ENCODE results near the gene EFCC1.

Gene EFCC1

GRCh38 chr3:129054605-129055104 lies 53.6 kb downstream of the EFCC1 start:
- Histone ChIP-seq H3K4me1 (ENCODE audit: control insufficient read depth, low read length) (peaks cover 7% of the 10 kb centered on the region), H3K9me3 (ENCODE audit: control insufficient read depth, insufficient read depth, low read length) (no peaks in the 10 kb centered on the region), H3F3A (ENCODE audit: control insufficient read depth, insufficient read depth) (no peaks in the 10 kb centered on the region), H3K27me3 (ENCODE audit: control insufficient read depth, low read length) (peaks cover 5% of the 10 kb centered on the region; the same call in 1 of the 2 replicates), H3K27ac (ENCODE audit: low read depth, low read length) (no peak overlapping the region), H3K36me3 (ENCODE audit: control insufficient read depth, low read length) (no peaks in the 10 kb centered on the region), H3K79me2 (ENCODE audit: control insufficient read depth, low read length) (no peaks in the 10 kb centered on the region), H3K9me2 (replicated peaks; ENCODE audit: control insufficient read depth, low read length) (no peaks in the 10 kb centered on the region), H3K4me2 (ENCODE audit: low read length) (no peak overlapping the region), H3K4me3 (ENCODE audit: low read length) (no peak overlapping the region), H4K20me1 (ENCODE audit: control insufficient read depth, insufficient read depth, low read depth, low read length) (no peaks in the 10 kb centered on the region)
- no peak for TF ChIP-seq CTCF (IDR thresholded peaks at IDR 0.05; ENCODE audit: low read depth, low read length, poor library complexity, severe bottlenecking)
- no peak for TF ChIP-seq EZH2phosphoT487 (IDR thresholded peaks at IDR 0.05; ENCODE audit: borderline replicate concordance, low read length)

- Histone ChIP-seq H4K20me1 (ENCODE audit: control insufficient read depth, insufficient read depth, low read depth, low read length) (no peaks in the 10 kb centered on the region), H3K9me2 (replicated peaks; ENCODE audit: control insufficient read depth, low read length) (no peaks in the 10 kb centered on the region), H3F3A (ENCODE audit: control insufficient read depth, insufficient read depth) (no peaks in the 10 kb centered on the region), H3K4me2 (ENCODE audit: low read length) (no peak overlapping the region), H3K9me3 (ENCODE audit: control insufficient read depth, insufficient read depth, low read length) (no peaks in the 10 kb centered on the region), H3K79me2 (ENCODE audit: control insufficient read depth, low read length) (no peaks in the 10 kb centered on the region), H3K27me3 (ENCODE audit: control insufficient read depth, low read length) (peaks cover 5% of the 10 kb centered on the region; the same call in 1 of the 2 replicates), H3K36me3 (ENCODE audit: control insufficient read depth, low read length) (no peaks in the 10 kb centered on the region), H3K4me3 (ENCODE audit: low read length) (no peak overlapping the region), H3K27ac (ENCODE audit: low read depth, low read length) (no peak overlapping the region), H3K4me1 (ENCODE audit: control insufficient read depth, low read length) (peaks cover 20% of the 10 kb centered on the region)
- TF ChIP-seq EZH2phosphoT487 (IDR thresholded peaks at IDR 0.05; ENCODE audit: borderline replicate concordance, low read length) (no peak), CTCF (IDR thresholded peaks at IDR 0.05; ENCODE audit: low read depth, low read length, poor library complexity, severe bottlenecking) (no peak)
These were observed 55.5 kb downstream of the EFCC1 start for GRCh38 chr3:129056451-129057173.

DNA sequence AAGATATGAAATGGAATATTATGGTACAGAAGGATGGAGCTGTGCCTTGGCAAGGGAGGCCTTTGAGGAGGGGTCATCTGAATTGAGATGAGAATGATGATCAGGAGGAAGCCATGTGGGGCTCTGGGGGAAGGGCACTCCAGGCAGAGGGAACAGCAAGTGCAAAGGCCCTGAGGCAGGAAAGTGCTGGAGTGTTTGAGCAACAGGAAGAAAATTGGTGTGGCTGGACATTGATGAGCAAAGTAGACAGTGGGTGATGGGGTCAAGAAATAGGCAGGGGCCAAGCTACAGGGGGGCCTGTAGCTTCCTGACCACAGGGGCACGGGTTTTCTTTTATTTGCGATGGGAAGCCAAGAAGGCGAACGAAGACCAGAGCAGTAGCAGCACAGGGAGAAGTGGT lies 56.1 kb downstream of the EFCC1 start:
- Histone ChIP-seq H3K4me1 (ENCODE audit: control insufficient read depth, low read length) (peaks cover 20% of the 10 kb centered on the region), H4K20me1 (ENCODE audit: control insufficient read depth, insufficient read depth, low read depth, low read length) (no peaks in the 10 kb centered on the region), H3K4me2 (ENCODE audit: low read length) (no peak overlapping the region), H3K79me2 (ENCODE audit: control insufficient read depth, low read length) (no peaks in the 10 kb centered on the region), H3K9me3 (ENCODE audit: control insufficient read depth, insufficient read depth, low read length) (no peaks in the 10 kb centered on the region), H3K4me3 (ENCODE audit: low read length) (no peak overlapping the region), H3K27me3 (ENCODE audit: control insufficient read depth, low read length) (peaks cover 5% of the 10 kb centered on the region; the same call in 1 of the 2 replicates), H3F3A (ENCODE audit: control insufficient read depth, insufficient read depth) (no peaks in the 10 kb centered on the region), H3K9me2 (replicated peaks; ENCODE audit: control insufficient read depth, low read length) (no peaks in the 10 kb centered on the region), H3K27ac (ENCODE audit: low read depth, low read length) (no peak overlapping the region), H3K36me3 (ENCODE audit: control insufficient read depth, low read length) (no peaks in the 10 kb centered on the region)
- no peak for TF ChIP-seq EZH2phosphoT487 (IDR thresholded peaks at IDR 0.05; ENCODE audit: borderline replicate concordance, low read length)
- TF ChIP-seq CTCF (IDR thresholded peaks at IDR 0.05; ENCODE audit: low read depth, low read length, poor library complexity, severe bottlenecking): no peak
